GM18873 (cell line): ENCODE results near the gene RBP4.
"Not testable (repeated sequence)": the region's sequence is repeated elsewhere in the genome, so short reads cannot be mapped to it uniquely, and the experiment has no call there.

Experiments used
- ATAC-seq: cut with Tn5 transposase; IDR thresholded peaks from one replicate; pipeline ENCODE4 v1.9.1; 2021; ENCODE audit warnings: mild to moderate bottlenecking, moderate library complexity, moderate number of reproducible peaks; ENCODE audit not compliant: unreplicated experiment, low FRiP score

The RBP4 gene

DNA sequence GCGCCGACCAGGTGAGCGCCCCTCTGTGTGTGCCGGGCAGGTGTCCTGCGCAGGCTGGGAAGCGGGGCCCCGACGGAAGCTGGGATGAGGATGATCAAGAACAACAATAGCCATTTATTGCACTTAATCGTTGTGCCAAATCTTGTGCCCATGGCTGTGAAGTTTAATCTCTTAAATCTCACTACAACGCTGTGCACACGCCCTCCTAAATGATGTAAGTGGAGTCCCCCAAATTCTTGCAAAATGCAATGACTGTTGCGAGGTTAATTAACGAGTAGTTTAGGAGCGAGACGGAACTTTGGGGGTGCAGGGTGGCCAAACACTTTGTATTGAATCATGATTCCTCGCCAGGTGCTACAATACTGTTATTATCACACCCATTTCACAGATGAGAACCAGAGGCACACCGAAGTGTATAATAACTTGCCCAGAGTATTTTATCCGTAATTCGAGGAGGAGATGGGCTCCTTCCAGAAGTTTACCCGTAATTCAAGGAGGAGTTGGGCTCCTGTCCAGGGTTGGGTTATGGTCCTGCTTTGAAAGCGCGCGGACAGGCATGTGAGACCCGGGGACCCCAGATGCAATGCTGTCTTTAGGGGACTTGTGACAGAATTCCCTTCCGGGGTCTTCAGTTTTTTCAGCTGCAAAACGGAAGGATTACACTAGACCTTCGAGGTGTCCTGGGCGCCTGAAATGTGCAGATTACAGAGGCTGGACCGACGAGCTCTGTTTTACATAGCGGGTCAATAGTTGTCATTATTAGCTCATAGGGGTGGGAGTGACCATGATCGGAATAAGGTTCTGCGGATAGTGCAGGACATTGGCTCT, 33.5 kb downstream of the RBP4 start:
- no peak for ATAC-seq

DNA sequence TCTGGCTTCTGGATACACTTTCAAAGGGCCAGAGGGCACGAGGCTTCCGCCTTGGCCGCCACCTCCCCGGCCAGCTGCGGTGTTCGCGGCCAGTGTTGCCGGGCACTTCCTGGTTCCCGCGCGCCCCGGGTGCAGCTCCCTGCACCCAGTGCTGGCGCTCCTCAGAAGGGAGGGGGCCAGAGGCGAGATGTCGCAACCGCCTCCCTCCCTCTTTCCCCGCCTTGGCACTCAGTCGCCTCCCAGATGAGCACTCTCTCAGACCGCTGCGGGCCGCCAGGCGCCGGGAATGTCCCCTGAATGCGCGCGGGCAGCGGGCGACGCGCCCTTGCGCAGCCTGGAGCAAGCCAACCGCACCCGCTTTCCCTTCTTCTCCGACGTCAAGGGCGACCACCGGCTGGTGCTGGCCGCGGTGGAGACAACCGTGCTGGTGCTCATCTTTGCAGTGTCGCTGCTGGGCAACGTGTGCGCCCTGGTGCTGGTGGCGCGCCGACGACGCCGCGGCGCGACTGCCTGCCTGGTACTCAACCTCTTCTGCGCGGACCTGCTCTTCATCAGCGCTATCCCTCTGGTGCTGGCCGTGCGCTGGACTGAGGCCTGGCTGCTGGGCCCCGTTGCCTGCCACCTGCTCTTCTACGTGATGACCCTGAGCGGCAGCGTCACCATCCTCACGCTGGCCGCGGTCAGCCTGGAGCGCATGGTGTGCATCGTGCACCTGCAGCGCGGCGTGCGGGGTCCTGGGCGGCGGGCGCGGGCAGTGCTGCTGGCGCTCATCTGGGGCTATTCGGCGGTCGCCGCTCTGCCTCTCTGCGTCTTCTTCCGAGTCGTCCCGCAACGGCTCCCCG, 34.4 kb downstream of the RBP4 start, which contains the start of gene FFAR4:
Gene FFAR4, plus strand, starts transcription at position 231 of the 842 bp plus-strand sequence. Its CDS starts 56 bp downstream, at position 287.
- no peak for ATAC-seq

- ATAC-seq, result no peak
Observed at GRCh38 chr10:93565446-93565845, 35.6 kb downstream of the RBP4 start.

- ATAC-seq, result no peak
Observed at GRCh38 chr10:93560541-93560940, 40.5 kb downstream of the RBP4 start.

DNA sequence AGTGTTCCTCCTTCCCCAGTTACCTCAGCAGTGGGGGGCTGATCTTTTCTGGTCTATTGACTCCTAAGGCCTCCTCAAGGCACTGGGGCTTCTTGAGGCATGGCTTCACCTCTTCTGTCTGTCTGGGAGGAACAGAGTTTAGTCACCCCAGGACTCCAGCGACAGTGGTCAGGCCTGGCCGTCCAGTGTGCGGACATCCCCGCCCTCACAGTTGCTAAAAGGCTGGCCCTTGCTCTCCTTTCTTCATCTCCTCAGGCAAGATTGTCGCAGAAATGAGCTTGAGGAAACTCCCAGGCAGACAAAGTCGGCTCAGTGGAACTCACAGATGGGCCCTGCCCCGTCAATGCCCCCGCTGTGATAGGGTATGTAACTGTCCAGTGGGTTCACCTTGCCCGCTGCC, 41.5 kb downstream of the RBP4 start:
- ATAC-seq, result no peak

DNA sequence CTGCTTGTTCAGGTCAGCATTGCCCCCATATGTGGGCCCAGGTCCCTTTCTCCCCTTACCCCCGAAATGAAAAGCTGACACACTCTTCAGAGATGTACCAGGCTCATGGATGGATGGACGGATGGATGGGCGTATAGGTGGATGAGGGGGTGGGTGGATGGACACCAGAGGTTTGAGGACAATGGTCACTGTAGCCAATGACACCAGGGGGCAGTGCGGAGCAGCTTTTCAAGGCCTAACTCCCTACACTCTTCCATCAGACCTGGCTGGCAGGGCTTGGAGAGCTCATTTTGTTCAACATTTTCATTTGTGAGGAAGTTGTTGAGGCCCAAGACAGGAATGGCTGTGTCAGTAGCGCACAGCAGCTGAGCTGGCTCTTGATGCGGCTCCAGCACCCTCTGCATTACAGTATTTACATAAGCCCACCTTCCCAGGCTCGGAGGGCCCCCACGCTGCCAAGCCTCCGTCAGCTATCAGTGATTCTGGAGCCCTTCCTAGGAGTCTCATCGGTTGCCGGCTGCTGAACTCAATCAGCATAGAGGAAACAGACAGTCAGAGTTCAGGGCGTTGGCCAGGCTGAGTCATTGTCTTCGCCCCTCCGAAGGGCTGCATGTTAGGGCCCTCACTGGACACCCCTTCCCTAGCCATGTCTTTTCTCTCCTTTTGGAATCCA, 46.1 kb downstream of the RBP4 start:
- ATAC-seq, result no peak

- ATAC-seq, result no peak
Observed at GRCh38 chr10:93554316-93554663, 46.7 kb downstream of the RBP4 start.

DNA sequence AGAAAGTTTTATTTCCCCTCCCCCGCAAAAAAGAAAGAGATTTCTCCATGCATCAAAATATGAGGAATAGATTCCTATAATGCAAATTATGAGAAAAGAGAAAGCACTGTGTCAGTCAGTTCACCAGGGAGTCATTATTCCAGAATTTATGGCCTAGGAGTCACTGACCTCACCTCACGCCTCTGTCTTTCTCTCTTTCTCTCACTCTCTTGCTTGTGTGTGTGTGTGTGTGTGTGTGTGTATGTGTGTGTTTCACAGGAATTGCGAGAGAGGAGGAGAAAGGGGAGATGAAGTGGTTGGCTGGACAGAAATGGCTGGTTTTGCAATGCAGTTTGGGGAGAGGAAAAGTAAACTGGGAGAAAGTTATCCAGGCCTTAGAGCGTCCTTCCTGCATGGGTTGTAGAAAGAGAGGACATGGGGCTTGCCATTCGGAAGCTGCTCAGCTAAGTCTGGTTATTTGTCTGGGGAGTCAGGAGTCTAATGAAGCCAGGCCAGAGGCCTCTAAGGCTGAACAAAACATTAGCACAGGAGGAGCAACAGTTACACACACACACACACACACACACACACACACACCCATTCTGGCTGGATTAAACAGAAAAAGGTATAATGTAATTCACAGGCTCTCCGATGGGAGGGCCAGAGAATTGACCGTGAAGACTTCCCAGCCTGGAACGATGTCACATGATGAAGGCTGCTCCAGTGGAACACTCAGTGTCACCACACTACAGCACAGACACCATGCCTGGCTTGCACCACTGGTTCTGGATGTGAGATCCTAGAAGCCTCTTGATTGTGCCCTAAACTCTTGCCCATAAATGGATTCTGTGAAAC, 47.3 kb downstream of the RBP4 start:
- no peak for ATAC-seq

- no peak for ATAC-seq
Observed at GRCh38 chr10:93552780-93553179, 48.3 kb downstream of the RBP4 start.

DNA sequence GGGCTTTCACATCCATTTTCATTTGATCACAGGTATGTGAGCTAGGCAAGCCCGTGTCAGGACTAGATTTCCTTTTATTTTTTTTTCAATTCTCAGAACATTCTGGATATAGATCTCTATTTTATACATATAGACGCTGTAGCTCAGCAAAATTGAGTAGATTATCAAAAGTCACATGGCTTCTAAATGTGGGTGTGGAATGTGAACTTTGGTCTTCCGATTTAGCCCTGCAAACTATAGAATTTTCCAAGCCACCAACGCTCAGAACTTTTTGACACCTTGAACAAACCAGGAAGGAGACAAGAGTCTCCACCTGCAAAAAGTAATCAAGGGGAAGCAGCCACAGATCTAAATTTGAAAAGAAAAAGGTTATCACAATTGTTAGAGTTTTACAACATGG, 50.4 kb downstream of the RBP4 start:
- no peak for ATAC-seq

DNA sequence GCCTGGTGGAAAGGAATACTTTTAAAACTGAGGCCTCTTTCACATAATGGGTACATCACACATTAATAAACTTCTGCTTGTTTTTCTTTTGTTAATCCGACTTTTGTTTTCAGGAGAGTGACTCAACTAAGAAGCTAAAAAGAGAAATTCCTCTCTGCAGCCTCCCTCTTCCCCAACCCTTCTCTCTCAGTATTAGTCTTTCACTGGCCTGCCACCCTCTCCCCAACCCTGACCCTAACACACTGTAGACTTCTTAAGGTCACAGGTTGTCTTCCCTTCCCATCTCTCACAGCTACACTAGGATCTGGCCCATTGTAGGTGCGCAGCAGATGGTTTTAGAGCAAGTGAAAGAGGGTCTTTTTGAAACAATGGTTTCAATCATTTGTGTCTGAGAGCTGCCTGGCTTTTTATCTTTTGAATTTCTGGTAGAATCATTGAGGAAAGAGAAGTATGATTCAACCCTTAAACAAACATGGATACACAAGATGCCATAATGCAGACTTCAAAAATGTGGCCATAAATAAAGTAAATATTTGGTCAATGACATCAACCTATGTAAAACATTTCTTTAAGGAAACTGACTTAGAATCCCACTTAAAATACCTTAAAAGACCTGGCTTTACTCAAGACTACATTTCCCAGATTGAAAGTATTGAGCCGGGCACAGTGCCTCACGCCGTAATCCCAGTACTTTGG, 52.5 kb downstream of the RBP4 start:
- ATAC-seq, result no peak

- no peak for ATAC-seq
Observed at GRCh38 chr10:93547522-93547921, 53.5 kb downstream of the RBP4 start.

DNA sequence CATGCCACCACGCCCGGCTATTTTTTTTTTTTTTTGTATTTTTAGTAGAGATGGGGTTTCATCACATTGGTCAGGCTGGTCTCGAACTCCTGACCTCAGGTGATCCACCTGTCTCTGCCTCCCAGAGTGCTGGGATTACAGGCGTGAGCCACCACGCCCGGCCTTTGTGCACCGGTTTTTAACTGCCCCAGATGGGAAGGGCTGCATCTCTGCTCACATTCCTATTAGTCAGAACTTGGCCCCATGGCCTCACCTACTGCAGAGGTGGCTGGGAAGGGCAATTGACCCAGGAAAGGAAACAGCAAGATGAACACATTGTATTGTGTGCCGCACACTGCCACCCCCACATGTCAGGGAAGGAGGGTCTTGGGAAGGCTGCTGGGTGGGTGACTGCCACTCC, 54.0 kb downstream of the RBP4 start:
- ATAC-seq, result not testable (repeated sequence)

DNA sequence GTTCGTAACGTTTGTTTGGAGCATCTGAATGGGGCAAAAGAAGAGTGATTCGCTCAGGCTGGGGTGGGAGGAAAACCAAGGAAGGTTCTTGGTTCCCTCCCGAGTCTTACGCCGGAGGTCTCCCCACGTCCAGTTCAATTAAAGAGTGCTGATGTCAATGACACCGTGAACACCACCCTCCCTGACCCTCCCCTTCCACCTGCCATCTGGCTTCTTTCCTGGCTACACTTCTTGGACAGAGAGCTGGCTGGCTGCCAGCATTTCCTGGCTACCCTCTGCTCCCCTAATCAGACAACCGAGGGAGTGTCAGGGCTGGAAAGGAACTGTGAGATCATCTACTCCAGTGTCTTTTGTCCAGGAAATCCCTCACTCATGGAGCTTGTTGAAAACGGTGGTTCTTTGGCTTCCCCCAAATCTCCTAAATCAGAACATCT, 58.7 kb downstream of the RBP4 start:
- no peak for ATAC-seq
